DMS 273 treated with DMSO at 0.1 percent for 48 hours (cell line): Measurements from ENCODE around the gene HS2ST1.
A peak's percentile ranks its signal among the peaks of the same experiment; 100 is the strongest.
"Not testable (repeated sequence)": the region's sequence is repeated elsewhere in the genome, so short reads cannot be mapped to it uniquely, and the experiment has no call there.

ENCODE experiments used
- DNase-seq: peaks from one replicate; lab custom pipeline; 2025; lab: John Stamatoyannopoulos, UW

The HS2ST1 gene

DNA sequence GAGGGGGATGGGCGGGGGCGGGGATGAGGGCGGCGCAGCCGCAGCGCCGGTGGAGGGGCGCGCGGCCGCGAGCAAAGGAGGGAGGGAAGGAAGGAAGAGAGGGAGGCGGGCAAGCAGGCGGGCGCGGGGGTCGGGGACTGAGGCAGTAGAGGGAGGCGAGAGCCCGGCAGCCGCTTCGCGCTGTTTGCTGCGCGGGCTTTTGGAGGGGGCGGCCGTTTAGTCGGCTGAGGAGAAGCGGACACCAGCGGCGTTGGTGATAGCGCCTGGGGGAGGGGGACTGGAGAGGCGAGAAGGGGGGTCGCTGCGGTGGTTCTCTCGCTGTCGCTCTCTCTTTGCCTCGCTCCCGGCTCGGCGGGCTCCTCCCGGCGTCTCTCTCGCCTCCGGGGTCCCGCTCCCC, at the start of gene HS2ST1:
HS2ST1 (plus strand) TSS at position 35 of the 397 bp plus-strand sequence.
- DNase-seq, result no peak

DNA sequence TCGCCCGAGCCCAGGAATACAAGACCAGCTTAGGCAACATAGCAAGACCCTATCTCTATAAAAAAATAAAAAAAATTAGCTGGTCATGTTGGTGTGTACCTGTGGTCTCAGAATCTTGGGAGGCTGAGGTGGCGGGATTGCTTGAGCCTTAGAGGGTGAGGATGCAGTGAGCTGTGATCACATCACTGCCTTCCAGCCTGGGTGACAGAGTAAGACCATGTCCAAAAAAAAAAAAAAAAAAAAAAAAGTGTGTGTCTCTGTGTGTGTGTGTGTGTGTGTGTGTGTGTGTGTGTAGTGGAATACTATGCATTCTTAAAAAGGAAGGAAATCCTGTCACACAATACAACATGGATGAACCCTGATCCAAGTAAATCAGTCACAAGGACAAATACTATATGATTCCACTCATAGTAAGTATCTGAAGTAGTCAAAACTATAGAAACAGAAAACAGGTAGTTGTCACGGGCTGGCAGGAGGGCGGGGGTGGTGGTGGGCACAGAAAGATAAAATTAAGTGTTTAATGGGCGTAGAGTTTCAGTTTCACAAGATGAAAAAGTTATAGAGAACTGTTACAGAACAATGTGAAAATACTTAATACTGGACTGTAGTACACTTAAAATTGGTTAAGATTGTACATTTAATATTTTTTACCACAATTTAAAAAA, 48.3 kb upstream of the HS2ST1 start:
- DNase-seq, result no peak

DNA sequence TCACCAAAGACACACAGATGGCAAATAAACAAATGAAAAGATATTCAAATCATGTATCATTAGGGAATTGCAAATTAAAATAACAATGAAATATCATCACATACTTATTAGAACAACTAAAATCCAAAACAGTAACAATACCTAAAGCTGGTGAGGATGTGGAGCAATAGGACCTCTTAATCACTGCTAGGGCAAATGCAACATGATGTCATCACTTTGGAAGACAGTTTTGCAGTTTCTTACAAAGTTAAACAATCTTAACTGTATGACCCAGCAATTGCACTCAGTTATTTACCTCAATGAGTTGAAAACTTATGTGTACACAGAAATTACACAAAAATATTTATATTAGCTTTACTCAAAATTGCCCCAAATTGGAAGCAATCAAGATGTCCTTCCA, 47.8 kb upstream of the HS2ST1 start:
- DNase-seq, result no peak

DNA sequence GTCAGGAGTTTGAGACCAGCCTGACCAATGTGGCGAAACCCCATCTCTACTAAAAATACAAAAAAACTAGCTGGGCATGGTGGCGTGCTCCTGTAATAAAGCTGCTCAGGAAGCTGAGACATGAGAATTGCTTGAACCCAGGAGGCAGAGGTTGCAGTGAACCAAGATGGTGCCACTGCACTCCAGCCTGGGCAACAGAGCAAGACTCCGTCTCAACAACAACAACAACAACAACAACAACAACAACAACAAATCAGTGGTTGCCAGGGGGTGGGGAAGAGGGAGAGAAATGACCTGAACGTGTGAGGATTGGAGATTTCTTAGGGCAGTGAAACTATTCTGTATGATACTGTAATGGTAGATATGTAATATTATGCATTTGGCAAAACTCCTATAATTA, 47.2 kb upstream of the HS2ST1 start:
- not testable (repeated sequence) for DNase-seq

DNA sequence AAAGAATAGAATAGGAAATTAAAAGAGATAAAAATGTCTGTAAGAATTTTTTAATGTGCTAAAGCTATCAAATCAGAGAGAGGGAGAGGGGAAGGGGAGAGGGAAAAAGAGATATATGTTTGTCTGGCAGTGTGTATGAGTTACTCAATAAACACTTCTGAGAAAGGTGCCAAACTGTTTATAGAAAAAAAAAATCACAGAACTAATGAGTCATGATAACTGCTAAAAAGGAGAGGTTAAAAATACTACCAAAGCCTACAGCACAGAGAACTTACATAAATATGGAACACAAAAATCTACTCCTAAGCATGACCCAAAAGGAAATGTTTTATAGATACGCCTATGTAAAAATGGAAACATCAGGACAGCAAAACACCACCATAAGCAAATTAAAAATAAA, 46.0 kb upstream of the HS2ST1 start:
- no peak for DNase-seq

DNA sequence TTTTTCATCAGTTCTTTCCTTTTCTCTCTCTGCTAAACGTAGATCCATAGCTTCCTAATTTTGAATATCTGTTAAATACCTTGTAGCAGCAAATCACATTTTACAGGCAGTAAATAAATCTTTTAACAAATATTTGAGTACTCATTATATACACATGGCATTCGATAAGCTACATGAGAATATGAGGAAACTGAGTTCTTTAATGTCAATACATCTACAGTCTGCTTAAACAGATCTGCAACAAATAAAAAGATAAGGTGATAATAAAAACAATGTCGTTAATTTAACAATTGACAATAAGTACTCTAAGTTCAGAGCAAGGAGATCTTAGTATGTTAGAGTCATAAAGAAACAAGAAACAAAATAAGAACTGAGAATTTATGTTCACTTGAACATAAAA, 43.4 kb upstream of the HS2ST1 start:
- DNase-seq, result no peak

DNA sequence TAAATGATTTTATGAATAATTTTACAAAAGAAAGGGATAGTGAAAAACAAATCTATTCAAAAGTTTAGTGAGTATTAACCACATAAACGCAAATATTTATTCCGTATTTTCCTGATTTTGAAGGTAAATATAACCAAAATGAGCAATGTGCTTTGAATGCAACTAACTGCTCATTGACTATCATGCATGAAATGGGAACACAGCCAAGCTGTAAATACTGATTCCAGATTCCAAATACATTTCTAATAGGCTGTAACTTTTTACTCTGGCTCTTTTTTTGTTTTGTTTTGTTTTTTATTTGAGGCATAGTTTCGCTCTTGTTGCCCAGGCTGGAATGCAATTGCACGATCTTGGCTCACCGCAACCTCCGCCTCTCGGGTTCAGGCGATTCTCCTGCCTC, 42.3 kb upstream of the HS2ST1 start:
- no peak for DNase-seq

DNA sequence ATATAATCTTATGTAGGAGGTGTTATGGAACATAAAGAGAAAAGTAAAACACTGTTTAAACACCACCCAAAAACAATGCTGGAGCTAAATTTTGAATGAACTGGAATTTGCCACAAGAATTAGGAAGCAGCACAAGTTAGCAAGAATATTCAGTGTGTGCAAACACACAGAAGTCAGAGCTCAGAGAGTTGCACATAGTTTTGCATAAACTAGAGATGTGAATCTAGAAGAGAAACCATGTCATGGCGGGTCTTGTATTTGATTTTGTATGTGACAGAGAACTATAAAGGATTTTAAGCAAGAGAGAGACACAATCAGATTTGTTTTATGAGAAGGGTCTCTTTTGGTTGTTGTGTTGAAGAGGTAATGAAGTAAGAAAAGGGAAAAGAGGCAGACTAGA, 38.7 kb upstream of the HS2ST1 start:
- DNase-seq, result no peak

DNA sequence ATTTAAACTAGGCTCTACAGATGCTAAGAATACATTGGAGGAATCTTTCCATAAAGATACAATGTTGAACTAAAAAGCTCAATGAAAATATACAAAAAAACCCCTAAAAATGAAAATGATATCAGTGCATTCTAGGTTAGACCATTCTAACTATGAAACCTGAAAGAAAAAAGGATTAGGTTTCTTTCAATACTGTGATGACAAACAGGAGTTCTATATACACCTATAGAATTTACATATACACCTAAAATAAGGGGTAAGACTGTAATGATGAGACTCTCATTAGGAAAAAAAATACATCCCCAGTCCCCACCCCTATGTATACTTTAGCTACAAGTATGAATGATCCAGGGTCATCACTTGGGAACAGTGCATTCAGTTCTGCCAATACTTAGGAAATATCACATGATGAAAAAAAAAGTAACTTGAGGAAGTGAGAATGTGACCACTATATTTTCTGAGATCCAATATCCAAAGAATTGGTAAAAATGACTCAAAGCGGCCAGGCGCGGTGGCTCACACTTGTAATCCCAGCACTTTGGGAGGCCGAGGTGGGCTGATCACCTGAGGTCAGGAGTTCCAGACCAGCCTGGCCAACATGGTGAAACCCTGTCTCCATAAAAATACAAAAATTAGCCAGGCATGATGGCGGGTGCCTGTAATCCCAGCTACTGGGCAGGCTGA, 26.8 kb upstream of the HS2ST1 start:
- DNase-seq, result no peak

DNA sequence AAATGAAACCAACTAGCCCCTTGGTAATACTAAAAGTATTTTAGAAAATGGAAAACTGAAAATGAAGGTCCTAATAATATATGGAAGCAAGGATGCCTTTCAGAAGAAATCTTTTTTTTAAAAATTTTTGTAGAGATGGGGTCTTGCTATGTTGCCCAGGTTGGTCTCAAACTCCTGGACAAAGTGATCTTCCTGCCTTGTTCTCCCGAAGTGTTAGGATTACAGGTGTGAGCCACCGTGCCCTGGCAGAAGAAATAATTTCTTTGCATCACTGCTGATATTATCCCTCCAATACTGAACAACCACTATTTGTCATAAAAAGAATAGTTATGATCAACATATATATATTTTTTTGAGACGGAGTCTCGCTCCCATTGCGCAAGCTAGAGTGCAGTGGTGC, 26.1 kb upstream of the HS2ST1 start:
- DNase-seq, result no peak

DNA sequence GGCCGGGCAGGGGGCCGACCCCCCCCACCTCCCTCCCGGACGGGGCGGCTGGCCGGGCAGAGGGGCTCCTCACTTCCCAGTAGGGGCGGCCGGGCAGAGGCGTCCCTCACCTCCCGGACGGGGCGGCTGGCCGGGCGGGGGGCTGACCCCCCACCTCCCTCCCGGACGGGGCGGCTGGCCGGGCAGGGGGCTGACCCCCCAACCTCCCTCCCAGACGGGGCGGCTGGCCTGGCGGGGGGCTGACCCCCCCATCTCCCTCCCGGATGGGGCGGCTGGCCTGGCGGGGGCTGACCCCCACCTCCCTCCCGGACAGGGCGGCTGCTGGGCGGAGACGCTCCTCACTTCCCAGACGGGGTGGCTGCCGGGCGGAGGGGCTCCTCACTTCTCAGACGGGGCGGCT, 15.0 kb upstream of the HS2ST1 start:
- not testable (repeated sequence) for DNase-seq

DNA sequence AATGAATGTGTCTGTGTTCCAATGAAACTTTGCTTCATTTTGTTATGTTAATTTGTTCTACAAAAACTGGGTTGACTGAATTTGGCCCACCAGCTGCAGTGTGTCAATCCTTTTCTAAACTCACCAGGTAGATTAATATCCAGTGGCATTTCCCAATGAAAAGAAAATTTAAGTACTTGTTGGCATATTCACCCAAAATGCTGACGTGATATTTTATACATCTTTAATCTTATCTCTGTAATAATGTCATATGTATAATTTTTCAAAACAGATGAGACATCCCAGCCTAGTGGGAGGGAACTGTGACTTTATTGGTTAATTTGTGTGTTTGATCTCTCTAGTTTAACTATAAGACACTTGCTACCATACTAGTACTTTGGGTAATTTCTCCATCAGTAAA, 8.6 kb upstream of the HS2ST1 start:
- DNase-seq, result no peak

DNA sequence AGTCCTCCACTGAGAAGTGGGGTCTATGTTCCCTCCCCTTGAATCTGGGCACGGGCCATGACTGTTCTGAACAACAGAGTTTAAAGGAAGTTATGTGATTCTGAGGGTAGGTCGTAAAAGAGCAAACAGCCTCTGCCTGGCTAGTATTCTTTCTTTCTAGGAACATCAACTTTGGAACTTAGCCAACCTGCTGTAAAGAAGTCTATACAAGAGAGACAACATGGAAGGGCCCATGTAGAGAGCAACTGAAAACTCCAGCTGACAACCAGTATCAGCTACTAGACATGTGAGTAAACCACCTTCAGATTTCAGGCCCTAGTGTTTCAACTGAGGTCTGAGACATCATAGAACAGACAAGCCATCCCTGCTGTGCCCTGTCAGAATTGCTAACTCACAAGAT, 8.0 kb upstream of the HS2ST1 start:
- DNase-seq, result no peak

DNA sequence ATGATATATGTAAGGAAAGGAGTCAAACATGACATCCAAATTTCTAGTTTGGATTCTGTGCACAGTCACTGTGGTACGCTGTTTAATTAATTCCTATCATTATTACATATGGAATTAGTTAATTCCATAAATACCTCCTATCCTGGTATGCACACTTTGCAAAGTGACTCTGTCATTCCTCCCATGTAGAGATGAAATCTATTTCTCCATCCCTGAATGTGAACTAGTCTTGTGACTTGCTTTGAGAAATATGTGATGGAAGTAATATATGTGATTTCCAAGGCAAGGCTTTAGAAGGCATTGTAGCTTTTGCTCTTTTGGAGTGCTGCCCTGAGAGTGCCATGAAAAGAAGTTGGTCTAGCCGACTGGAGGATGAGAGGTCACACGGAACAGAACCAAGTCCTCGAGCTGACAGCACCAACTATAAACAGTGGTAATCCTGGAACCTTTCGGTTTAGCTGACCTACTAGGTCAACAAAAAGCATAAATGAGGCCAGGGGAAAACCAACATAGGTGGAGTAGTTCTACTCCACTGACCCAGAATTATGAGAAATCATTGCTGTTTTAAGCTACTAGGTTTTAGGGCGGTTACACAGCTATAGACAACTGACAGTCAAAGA, 2.0 kb upstream of the HS2ST1 start:
- no peak for DNase-seq

DNA sequence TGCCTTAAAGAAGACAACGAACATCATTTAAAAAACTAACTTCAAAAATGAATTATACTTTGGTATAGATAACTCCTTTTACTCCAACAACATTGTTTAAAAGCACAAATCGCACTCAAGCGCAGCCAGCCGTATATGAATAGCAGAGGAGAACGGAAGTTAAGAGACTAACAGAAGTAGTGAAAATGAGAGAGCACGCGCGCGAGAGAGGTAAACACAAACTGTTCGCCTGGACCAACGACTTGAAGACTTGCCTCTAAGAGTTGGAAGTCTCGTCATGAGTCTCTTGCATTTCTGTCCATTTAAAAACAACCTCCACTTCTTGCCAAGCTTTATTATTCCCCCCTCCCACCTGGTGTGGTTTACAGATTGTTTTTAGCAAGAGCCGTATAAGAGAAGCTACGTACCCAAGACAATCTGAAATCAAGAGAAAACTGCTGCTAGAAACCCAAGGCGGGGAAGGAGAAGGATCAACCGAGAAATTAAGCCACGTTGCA, 988 bp upstream of the HS2ST1 start:
- DNase-seq, result peak; percentile 22

DNA sequence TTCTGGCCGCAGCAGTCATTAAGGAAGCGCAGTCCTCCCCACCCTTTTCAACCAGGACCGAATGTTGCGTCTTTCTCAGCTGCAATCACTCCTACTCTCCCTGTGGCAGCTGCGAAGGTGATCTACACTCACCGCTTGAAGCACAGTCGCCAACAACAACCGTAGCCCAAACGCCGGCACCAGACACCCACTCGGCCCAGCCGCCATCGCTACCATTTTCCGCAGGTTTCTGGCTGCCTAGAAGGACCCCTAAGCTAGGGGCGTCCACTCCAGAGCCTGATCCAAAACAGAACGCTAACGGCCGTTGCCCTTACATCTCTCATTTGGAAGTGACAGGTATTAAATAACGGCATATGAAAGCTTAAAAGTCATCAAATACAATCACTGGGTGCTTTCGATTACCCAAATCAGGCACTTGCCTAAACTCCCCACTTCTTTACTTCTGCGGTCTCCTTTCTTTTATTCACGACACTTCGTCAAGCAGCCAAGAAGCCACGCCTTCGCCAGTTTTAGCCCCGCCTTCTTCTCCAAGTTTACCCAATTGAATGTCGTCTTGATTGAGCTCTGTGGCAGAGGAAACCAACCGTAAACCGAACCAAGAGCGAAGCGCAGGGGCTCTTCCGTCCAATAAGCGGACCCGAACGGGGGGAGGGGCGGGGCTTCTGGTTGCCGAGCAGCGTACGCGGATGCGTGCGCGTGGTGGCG, 387 bp upstream of the HS2ST1 start, which contains the start of gene SELENOF:
SELENOF (minus strand) TSS at position 231 of the 705 bp plus-strand sequence; CDS start at position 216, 15 bp downstream.
- DNase-seq, result peak; percentile 99

DNA sequence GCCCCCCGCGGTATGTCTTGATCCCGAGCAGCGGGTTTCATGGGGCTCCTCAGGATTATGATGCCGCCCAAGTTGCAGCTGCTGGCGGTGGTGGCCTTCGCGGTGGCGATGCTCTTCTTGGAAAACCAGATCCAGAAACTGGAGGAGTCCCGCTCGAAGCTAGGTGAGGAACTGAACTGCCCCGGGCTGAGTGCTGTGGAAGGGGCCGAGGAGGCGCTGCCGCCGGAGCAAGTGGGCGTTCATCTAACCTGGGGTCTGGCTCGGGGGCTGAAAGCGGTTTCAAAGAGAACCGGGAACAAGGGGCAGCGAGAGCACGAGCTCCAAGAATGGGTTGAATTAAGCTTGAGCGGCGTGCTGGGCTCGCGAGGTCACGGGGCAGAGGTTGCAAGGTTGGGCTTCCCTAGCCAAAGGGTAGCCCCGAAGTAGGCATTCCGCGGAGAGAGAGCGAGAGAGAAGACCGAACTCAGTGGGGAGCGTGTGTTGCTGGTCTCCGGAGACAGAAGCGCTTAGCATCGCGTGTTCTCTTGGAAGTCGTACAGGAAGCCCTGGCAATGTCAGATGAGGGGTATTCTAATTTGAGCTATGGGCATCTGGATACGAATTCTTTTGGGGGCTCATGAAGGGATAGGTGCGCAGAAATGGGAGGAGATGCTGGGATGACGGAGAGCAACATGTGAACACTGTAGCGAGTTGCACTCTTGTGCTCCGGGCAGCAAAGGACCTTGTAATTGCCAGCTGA, 732 bp downstream of the HS2ST1 start:
- DNase-seq, result peak; percentile 43

DNA sequence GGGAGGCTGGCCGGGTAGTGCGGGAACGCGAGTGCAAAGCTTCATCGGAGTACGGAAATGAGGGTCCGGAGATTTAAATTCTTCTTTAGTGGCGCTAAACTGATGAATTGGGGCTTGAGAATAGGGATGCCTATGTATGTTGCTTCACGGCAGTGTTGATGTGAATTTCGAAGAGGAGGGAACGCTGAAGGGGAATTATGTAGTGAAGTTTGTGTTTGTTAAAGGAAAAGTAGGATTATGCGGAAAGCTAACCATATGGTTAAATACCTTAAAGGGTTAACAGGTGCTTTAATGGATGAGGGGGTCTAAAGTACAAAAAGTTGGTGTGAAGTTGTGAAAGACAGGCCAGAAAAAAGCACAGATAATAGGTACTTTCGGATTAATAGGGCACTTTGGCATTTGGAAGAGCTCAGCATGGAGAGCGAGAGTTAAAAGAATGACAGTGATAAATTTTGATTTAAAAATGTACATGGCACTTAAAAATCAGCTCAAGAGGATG, 1.4 kb downstream of the HS2ST1 start:
- peak; percentile 2 for DNase-seq

DNA sequence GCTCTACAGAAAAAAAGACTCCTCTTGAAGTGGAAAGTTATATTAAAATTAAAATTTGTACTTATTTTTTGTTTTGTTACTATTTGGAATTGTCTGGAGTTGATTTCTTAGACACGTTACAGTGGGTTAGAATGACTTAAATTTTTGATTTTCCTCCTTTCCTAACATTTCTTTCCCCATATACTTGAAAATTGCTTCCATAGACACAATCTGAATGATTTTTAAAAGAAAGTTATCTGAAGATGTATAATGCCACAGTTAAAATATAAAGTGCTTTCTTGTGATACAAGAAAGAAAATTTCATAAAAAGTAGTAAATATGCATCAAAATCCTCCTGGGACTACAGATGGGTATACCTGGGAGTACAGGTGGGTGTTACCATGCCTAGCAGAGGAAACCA, 2.3 kb downstream of the HS2ST1 start:
- DNase-seq, result no peak

DNA sequence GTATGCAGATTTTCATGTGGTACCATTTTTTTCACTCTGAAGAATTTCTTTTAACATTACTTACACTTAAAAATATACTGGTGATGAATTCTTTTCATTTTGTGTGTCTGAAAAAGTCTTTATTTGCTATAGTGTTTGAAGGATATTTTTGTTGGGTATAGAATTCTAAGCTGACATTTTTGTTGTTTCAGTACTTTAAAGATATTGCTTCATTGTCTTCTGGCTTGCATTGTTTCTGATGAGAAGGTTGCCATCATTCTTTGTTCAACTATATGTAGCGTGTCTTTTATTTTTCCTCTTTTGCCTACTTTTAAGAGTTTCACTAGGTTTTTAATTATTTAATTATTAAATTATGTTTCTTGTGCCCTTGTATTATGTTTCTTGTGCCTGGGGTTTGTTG, 8.0 kb downstream of the HS2ST1 start:
- DNase-seq, result no peak

DNA sequence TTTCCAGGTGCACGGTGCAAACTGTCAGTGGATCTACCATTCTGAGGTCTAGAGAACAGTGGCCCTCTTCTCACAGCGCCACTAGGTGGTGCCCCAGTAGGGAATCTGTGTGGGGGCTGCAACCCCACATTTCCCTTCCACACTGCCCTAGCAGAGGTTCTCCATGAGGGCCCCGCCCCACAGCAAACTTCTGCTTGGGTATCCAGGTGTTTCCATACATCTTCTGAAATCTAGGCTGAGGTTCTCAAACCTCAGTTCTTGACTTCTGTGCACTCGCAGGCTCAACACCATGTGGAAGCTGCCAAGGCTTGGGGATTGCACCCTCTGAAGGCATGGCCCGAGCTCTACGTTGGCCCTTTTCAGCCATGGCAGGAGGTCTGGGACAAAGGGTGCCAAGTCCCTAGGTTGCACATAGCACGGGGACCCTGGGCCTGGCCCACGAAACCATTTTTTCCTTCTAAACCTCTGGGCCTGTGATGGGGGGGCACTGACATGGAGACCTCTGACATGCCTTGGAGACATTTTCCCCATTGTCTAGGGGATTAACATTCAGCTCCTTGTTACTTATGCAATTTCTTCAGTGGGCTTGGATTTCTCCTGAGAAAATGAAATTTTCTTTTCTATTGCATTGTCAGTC, 10.0 kb downstream of the HS2ST1 start:
- no peak for DNase-seq
